ENCODE data around the gene KLHL15.

GRCh38 chrX:24034485-24034884 is 7.5 kb upstream of the KLHL15 start:
- TF ChIP-seq JUND (IDR thresholded peaks at IDR 0.05) (no peak), MXI1 (IDR thresholded peaks at IDR 0.05; ENCODE audit: low read depth, low read length) (no peak), CTCF (IDR thresholded peaks at IDR 0.05) (no peak), ELF1 (IDR thresholded peaks at IDR 0.05) (no peak), RXRA (IDR thresholded peaks at IDR 0.05; ENCODE audit: borderline replicate concordance, low read depth) (no peak), CHD2 (IDR thresholded peaks at IDR 0.05; ENCODE audit: low read length, partially characterized antibody) (no peak), RCOR1 (IDR thresholded peaks at IDR 0.05; ENCODE audit: low read length) (no peak), YY1 (IDR thresholded peaks at IDR 0.05; ENCODE audit: low read depth) (no peak), FOXM1 (IDR thresholded peaks at IDR 0.05; ENCODE audit: low read depth) (no peak)
- TF ChIP-seq, protein P1, sequence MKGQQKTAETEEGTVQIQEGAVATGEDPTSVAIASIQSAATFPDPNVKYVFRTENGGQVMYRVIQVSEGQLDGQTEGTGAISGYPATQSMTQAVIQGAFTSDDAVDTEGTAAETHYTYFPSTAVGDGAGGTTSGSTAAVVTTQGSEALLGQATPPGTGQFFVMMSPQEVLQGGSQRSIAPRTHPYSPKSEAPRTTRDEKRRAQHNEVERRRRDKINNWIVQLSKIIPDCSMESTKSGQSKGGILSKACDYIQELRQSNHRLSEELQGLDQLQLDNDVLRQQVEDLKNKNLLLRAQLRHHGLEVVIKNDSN (IDR thresholded peaks at IDR 0.05; ENCODE audit: borderline replicate concordance, low read depth): no peak
- TF ChIP-seq, protein P2, sequence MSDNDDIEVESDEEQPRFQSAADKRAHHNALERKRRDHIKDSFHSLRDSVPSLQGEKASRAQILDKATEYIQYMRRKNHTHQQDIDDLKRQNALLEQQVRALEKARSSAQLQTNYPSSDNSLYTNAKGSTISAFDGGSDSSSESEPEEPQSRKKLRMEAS (IDR thresholded peaks at IDR 0.05; ENCODE audit: low read depth): no peak
